ENCODE results near the gene ASAP2.
A peak's percentile ranks its signal among the peaks of the same experiment; 100 is the strongest.

ASAP2 gene

DNA sequence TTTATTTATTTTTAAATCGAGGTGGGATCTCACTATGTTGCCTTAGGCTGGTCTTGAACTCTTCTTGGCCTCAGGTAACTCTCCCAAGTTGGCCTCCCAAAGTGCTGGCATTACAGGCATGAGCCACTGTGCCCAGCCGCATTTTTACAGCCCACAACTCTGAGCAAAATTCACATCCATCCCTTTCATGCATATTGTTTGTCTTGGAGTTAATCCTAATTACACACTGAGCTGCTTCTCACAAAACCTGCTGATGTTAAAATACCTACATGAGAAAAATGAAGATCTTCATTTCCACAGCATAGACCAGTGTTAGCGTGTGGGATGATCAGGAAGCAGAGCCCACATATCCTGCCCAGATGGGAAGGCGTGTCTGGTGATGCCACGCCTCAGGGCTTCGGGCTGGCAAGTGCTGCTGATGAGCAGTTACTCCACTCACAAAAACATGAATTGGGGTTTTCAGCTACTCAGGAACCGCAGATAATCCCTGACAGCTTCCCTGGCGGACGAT is 202.1 kb downstream of the ASAP2 start:
- peak; percentile 30 for DNase-seq

DNA sequence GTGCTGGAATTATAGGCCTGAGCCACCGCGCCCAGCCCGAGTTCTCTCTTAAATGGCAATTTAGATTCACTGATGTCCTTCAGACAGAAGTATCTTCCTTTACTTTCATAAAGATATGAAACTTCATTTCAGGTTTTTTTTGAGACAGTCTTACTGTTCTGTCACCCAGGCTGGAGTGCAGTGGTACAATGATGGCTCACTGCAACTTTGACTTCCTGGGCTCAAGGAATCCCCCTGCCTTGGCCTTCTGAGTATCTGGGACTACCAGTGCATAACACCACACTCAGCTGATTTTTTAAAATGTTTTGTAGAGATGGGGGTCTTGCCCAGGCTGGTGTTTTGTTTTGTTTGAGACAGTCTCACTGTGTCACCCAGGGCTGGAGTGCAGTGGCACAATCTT is 203.5 kb downstream of the ASAP2 start:
- DNase-seq: no peak

DNA sequence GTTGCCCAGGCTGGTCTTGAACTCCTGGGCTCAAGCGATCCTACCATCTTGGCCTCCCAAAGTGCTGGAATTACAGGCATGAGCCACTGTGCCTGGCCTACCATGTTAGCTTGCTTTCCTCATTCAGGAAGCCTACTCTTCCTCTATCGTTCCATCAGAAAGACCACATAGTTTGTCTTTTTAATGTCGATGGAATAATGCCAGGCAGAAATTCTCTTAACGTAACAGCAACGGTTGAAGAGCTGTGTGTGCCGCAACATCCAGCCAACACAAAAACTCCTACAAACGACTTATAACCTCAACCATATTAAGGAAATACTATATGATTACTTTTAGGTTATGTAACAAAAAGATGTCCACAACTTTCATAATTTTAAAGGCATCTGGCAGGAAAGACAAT is 206.2 kb downstream of the ASAP2 start:
- DNase-seq: no peak

DNA sequence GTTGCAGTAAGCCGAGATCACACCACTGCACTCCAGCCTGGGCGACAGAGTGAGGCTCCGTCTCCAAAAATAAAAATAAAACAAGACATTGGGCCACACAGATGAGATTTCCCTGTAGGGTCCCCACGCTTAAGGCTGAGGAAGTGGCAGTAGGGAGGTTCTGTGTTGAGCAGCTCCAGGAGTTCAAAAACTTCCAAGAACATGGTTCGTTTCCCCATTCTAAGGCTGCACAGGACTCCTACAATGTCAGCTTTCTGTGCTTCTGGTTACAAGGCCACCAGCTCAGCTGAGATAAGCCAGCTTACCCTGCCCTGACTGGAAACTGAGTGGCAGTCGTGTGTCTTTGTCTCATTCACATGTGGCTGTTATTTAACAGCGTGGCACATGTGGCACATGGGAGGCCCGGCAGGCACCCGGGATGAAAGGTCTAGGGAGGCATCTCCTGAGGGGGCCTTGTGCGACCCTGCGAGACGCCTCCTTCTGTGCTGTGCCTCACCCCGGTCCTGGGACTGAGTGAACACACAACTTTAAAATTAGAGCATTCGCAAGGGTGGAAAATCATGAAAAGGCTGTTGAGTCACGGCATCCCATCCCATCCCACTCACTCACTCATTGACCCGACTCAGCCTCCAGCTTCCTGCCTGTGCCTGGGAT is 209.0 kb downstream of the ASAP2 start:
- DNase-seq: no peak

DNA sequence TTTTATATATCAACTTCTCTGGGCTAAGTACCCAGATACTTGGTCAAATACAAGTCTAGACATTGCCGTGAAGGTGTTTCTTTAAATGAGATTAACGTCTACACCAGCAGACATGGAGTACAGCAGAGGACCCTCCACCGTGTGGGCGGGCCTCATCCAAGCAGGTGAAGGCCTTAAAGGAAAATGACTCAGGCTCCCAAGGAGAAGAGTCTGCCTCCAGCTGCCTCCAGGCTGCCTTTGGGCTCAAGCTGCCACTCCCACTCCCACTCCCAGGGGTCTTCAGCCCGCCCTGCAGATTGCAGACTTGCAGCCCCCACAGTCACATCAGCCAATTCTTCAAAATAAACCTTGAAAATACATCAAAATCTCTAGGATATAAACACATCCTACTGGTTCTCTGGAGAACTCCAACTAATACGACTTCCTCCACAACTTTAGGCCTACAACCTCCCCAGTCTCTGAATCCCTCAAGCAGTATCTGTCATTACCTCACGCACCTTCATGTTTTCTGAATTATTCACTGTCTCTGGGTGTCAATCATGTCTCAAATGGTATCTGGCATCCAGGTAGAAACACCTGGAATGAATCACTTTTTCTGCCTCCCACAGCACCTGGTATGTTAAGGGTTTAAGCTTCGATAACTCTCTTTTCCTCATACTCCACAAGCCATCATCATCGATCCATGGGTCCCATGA is 209.8 kb downstream of the ASAP2 start:
- DNase-seq: no peak

DNA sequence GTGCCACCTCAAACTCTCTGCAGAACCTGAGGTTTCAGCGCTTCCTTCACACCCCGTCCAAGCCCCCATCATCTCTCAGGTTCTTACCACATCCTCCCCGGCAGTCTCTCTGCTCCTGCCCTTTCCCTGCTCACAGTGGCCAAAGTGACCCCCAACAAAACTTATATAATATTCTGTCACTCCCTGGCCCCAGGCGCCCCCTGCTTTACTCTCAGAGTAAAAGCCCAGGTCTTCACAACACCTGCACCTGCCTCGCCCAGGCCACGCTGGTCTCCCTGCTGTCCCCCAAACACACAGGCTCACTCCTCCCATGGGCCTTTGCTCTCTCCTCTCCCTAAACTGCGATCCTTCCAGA is 210.3 kb downstream of the ASAP2 start:
- DNase-seq: no peak

DNA sequence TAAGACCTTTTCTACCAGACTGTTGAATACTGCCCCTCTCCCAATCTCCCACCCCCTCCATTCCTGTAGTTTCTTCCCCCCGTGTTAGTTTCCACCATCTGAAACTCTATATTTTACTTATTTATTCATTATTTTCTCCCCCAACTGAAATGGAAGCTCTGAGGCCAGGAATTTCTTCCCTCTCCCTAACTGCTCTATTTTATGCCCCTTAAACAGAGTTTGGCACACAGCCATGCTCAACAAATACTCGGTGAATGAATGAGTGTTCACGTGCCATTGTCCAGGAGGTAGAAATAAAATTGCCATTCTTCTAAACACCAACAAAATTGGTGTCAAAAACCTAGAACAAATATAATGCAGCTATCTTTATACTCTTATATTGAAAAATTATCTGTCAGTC is 211.1 kb downstream of the ASAP2 start:
- no peak for DNase-seq

DNA sequence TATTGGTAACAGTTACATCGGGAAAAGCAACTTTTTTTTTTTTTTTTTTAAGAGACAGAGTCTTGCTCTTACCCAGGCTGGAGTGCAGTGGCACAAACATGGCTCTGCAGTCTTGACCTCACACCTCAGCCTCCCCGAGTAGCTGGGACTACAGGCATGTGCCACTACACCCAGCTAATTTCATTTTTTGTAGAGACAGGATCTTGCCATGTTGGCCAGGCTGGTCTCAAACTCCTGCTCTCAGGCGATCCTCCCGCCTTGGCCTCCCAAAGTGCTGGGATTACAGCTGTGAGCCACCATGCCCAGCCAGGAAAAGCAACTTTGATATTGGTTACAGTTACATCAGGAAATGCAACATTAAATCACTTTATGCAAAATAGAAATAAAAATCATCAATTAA is 212.1 kb downstream of the ASAP2 start:
- DNase-seq: no peak

DNA sequence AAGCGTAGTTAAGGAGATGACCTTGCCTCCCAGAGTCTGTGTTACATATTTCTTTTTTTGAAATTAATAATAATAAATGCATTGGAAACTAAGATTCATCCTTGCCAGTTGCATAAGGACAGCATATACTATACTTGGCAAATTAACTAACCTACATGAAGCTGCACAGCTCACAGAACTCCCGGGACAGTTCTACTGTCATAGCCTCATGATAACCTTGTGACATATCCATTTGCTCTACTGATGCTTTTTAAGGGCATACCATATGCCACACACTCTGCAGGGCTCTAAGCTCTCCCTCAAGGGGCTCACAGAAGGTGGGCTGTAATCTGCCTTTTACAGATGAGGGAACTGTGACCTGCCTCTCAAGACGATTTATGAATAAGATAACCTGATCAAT is 212.9 kb downstream of the ASAP2 start:
- DNase-seq: no peak

DNA sequence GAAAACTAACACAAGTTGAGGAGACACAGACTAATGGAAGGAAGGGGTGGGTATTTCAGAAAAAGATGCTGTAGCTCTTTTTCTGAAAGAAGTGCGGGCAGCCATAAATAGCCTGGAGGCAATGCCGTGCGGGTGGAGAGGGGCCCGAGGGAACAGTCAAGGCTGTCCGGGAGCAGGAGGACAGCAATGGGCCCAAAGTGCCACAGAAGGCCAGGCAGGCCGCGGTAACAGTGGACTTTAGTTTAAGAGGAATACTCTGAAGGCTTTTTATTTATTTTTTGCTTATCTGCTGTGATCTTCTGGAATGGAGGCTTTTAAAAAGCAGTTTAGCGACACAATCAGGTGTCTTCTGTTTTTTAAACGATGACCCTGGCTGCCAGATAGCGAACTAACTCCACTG is 213.9 kb downstream of the ASAP2 start:
- no peak for DNase-seq

DNA sequence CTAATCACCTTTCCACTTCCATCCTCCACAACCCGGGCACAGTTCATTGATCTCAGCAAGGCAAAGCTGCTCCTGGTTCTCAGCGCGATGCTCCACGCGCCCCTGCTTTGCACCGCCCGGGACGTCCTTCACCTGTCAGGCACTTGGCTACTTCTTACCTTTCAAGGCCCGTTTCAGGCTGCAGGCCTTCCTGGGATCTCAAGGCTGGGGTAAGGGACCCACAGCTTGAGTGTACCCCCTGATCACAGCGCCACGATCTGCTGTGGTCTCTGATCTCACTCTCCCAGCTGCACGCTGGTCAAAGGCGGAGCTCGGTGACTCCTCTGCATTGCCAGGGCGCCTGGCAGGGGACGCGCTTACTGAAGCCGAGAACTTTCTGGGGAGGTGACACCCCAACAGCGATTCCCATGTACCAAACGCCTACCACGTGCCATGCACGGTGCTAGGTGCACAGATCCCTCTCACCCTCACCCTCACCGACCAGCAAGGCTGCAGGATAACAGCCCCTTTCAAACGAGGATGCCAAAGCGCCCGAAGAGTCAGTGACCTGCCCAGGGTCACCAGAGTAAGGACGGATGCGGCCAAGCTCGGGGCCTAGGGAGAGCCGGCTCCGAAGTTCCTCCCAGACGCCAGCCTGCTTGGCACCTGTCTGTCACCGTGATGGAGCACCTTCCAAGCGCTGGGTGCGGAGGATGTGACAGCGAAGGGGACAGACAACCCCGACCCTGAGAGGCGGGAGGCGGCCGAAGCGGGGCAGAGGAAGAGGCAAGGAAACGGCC is 215.9 kb downstream of the ASAP2 start:
- DNase-seq: peak; percentile 38

DNA sequence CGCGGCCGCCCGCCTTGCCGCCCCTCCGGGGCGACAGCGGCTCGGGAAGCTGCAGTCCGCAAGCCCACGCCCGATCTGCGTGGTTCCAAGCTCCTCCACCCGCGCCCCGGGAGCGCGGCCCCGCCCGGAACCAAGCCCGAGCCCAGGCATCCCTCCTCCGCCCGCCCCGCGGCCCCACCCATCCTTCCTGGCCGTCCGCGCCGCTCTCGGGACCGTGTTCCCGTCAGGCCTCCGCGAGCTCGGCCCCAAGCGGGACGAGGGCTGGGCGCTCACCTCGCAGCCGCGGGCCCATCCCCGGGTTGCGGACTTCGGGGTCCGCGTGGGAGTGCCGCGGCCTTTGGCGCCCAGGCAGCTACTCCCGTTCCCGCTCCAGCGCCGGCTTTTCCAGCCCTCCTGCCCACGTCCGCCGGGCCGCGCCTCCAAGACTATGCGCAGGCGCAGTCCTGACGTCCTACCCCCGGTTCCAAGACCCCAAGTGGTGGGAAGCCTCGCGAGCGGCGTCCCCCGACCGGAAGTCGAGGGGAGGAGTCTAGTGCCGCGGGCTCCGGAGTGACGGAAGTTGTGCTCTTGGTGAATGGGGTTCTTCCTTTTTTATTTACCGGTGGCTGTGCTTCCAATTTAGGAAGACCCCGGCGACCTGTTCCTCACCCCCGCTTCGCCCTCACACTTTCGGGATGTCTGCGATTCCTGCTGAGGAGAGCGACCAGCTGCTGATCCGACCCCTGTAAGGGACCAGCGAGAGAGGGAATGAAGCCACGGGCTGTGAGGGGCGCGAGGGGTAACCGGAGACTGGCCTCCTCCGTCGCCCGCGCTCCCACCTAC is 216.7 kb downstream of the ASAP2 start, which contains the start of the genes CPSF3 and ITGB1BP1:
Gene CPSF3 (plus strand): TSS at position 555 of the 822 bp plus-strand sequence. CDS start 120 bp downstream, at position 675.
Gene ITGB1BP1 (minus strand): TSS at position 429 of the 822 bp plus-strand sequence. CDS start 4,831 bp downstream, outside the sequence.
- DNase-seq: peak; percentile 97

DNA sequence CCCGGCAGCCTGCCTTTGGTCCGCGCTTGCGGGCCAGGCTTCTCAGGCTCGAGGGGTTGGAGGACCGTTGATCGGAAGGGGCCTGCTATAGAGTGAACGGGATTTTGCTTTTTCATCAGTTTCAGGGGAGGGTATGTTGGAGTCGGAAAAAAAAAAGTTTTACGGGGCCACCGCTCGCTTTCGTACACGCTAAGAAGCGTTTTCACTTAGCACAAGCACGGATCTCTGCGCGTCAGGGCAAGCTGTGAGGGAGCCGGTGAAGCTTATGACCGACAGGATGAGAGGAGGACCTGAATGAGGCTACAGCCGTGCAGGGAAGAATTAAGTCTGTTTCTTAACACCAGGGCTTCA is 217.3 kb downstream of the ASAP2 start:
- peak; percentile 23 for DNase-seq

DNA sequence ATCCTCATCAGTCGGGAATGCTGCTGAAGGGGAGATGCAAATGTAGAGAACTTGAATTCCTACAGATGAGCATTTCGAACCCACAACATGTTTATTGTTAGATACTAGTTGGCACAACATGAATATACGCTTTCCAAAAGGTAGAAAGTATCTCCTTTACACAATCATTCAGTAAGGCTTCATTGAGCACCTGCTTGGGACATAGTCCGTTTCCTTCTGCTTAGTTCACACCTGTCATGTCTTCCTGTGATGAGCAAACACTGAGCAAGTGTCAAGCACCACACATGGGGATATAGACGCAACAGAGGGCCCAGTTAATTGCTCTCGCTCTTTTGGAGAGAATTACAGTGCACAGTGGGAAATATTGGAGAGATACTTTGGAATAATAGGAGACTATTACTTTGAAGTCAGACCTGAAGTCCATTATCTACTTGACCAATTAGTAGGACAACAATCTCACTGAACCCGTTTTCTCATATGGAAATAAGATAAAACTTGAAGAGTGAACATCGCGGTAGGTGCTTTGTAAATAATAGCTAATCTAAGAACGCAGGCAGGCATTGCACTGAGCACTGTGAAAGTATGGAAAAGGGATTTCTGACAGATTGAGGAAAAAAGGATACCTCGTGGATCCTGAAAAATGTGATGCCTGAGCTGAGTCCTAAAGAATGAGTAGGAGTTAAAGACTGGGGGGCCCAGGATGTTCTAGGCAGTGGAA is 218.0 kb downstream of the ASAP2 start:
- DNase-seq: no peak

DNA sequence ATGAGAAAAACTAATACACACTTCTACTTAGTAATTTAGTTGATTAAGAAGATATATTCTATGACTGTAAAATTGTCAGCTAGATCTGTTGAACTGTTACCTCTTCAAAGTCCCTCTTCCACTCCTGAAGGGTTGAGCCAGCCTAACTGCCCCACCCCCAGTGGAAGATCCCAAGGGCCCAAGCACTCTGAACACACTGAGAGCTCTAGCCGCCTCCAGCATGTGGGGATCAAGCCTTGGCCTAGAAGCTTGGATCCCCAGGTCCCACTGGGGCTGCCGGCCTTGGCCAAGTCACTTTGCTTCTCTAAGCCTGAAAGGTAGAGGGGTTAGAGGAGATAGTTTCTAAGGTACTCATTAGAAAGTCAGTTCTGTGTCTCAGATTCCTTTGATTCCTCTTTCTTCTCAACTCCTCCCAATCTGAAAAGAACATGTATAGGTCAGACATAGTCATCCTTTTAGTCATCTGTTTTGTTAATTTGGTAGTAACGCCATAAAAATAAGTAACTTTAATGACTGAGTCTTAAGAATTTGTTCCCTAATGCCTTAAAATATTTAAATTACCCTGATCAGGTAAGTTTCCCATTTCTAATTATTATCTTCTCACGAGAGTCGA is 222.5 kb downstream of the ASAP2 start:
- DNase-seq: no peak

DNA sequence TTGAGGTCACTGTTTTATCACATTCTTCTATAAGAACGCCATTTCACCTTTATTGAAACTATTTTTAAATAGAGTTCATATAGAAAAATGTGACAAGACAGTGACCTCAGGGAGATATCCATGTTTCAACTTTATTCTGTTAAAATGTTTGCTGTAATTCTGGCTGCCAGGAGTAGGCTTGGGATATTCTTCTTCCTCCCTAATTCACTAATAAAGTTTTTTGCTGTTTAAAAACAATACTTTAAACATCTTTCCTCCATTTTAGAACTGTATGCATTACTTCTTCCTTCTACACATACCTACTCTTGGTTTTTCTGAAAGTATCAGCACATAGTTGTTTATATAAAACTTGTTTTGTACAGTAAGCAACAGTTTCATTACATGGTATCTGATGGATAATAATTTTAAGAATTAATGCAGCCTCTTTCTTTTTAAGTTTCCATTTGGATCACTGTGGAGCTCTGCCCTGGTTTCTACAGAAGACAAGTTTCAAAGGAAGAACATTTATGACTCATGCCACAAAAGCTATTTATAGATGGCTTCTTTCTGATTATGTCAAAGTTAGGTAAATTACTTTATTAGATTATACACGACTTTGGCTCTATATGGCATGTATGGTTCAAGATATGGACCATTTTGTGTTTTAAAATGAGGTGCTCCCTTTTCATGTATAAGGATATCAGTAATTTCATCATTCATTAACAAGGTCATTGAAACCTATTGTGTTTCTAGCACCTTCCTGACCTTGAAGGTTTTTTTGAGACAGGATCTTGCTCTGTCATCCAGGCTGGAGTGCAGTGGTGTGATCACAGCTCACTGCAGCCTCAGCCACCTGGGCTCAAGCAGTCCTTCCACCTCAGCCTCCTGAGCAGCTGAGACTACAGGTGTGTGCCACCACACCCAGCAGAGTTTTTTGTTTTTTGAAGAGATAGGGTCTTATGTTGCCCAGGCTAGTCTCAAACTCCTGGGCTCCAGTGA is 224.0 kb downstream of the ASAP2 start:
- peak; percentile 35 for DNase-seq

DNA sequence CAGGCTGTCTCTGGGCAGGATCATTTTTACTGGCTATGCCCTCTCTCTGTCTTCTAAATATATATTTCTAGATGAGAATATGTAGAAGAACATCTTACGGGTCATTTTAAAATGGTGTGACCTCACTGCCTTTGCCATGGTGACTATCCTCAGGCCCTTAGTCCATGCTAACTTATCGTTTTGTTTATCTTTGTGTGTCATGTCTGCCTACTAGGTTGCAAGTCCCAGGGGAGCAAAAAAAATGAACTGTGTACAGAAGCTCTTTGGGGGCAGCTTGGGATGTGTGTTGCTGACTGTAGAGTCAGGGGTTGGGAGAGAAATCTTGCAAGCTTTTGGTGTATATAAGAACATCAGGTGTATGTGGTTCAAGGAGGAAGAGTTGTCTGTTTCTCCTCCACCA is 227.9 kb downstream of the ASAP2 start:
- peak; percentile 73 for DNase-seq

DNA sequence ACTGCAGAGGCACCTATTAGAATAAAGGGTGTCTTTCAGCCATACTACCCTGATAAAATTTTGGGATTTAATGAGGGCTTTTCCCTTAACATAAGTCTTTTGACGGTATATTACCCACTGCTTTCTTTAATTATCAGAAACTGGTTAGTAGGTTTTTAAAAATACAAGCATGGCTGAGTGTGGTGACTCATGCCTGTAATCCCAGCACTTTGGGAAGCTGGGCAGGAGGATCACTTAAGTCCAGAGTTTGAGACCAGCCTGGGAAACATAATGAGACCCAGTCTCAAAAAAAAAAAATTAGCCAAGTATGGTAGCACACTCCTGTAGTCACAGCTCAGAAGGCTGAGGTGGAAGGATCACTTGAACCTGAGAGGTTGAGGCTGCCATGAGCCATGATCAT is 232.9 kb downstream of the ASAP2 start:
- peak; percentile 32 for DNase-seq

DNA sequence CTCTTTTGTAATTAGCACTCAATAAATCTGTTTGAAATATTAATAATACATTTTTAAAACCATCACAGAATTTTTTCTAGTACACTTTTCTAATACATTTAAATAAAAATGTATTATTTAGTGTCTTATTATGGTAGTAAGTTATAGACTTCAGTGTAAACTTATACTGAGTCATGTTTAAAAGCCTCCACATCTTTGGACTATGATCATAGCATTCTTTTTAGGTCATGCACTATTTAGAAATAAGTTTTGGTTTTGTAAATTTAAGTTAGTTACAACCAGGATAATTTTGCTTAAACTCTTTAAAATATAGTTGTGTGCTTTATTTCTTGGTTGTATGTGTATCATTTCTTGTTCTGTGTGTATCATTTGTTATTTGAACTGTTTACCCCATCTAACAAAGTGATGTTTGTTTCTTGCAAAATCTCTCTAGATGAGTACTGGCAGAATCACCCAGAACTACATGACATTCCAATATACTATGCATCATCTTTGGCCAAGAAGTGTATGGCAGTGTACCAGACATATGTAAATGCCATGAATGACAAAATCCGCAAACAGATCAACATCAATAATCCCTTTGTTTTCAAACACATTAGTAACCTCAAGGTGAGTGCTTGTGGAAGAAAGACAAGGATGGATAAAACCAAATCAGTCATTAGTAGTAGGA is 233.6 kb downstream of the ASAP2 start:
- peak; percentile 59 for DNase-seq

DNA sequence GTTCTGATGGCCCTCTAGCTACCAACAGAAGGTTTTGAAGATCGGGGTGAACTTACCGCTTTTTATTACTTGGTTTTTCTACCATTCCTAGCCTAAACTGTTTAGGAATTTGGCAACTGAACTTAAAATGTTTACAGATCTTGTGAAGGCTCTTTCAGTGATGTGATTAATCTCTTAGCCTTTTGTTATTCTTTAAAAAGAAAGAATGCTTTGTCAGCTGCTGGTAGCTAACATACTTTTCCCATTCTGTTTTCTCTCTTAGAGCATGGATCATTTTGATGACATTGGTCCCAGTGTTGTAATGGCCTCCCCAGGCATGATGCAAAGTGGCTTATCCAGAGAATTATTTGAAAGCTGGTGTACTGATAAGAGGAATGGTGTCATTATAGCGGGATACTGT is 234.9 kb downstream of the ASAP2 start:
- DNase-seq: peak; percentile 30

All from fibroblast of skin of back (primary cell).